ENCODE data around the gene DPEP1. TPM values are rescaled to one million over a fixed set of nuclear protein-coding genes. Genes with fewer than 3 reads are reported as not detected.

DPEP1 gene
- polyA plus RNA-seq, 4 donors: 125 to 375 (median 342) TPM

DNA sequence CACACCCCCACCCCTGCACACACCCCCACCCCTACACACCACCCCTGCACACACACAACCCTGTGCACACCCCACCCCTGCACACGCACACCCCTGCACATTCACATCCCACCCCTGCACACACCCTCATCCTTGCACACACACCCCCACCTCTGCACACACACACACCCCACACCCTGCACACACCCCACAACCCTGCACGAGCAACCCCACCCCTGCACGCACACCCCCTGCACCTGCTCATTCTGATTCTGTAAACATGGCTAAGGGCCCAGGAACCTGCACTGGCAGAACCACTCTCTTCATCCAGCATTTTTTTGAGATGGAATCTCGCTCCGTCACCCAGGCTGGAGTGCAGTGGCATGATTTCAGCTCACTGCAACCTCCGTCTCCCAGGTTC is 25.9 kb downstream of the DPEP1 start:
- H3K4me1 ChIP-seq (ENCODE audit: control insufficient read depth in 3 of 3, insufficient read depth in 2 of 3, low read depth in 1 of 3, low read length in 2 of 3): peaks cover 0 to 3% (median 0%) of the 10 kb centered on the region in 3 donors
- no peak overlapping the region for H3K4me3 ChIP-seq (ENCODE audit: low read depth in 1 of 3, low read length in 3 of 3)
- no peak overlapping the region for H3K27ac ChIP-seq (ENCODE audit: low read depth in 1 of 3, low read length in 2 of 3)
- 40 to 71% (median 55%) methylated on average over 5 to 6 of the region's 6 CpGs for WGBS, 3 donors
- no peaks in the 10 kb centered on the region for H3K9me3 ChIP-seq (ENCODE audit: control insufficient read depth in 2 of 2, insufficient read depth in 1 of 2, low read depth in 1 of 2, low read length in 1 of 2)
- DNase-seq (no peak), FAIRE-seq (no peak)
- H3K27me3 ChIP-seq (ENCODE audit: control insufficient read depth in 3 of 3, insufficient read depth in 3 of 3, low read length in 3 of 3): no peaks in the 10 kb centered on the region
- peaks cover 2 to 46% (median 9%) of the 10 kb centered on the region in 3 donors for H3K36me3 ChIP-seq (ENCODE audit: control insufficient read depth in 3 of 3, insufficient read depth in 2 of 3, low read depth in 1 of 3, low read length in 3 of 3)

DNA sequence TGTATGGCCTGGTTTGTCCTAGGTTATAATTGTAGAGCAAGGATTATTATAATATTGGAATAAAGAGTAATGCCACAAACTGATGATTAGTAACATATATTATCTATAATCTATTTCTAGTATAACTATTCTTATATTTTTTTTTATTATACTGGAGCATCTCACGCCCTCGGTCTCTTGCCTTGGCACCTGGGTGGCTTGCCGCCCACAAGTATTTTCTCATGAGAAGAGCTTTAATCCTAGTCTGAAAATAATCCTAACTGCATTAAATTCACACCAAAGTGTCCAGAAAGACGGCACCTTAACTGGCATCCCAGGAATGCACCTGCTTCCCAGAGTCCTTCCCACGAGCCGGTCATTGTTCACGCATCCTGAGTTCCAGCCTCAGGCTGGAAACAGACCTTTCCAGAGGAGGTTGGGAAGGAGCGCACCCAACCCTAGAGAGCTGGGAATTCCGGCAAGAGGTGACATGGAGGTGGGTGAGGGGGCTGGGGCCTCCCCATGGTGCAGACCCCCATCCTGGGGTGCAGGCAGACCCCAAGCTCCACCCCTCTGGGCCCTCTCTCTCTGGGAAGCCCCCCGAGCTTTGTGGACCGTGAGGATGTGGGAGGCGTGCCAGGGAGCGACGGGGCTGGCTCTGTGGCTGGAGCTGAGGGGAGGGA is 28.1 kb downstream of the DPEP1 start:
- Histone ChIP-seq H3K4me3 (ENCODE audit: low read depth in 1 of 3, low read length in 3 of 3) (no peak overlapping the region), H3K27me3 (ENCODE audit: control insufficient read depth in 3 of 3, insufficient read depth in 3 of 3, low read length in 3 of 3) (no peaks in the 10 kb centered on the region), H3K4me1 (ENCODE audit: control insufficient read depth in 3 of 3, insufficient read depth in 2 of 3, low read depth in 1 of 3, low read length in 2 of 3) (peaks cover 0 to 3% (median 0%) of the 10 kb centered on the region in 3 donors), H3K9me3 (ENCODE audit: control insufficient read depth in 2 of 2, insufficient read depth in 1 of 2, low read depth in 1 of 2, low read length in 1 of 2) (no peaks in the 10 kb centered on the region), H3K27ac (ENCODE audit: low read depth in 1 of 3, low read length in 2 of 3) (no peak overlapping the region), H3K36me3 (ENCODE audit: control insufficient read depth in 3 of 3, insufficient read depth in 2 of 3, low read depth in 1 of 3, low read length in 3 of 3) (peaks cover 14 to 57% (median 18%) of the 10 kb centered on the region in 3 donors)
- WGBS, 3 donors: 34 to 80% (median 44%) methylated on average over 14 of the region's 14 CpGs
- FAIRE-seq (no peak), DNase-seq (no peak)

DNA sequence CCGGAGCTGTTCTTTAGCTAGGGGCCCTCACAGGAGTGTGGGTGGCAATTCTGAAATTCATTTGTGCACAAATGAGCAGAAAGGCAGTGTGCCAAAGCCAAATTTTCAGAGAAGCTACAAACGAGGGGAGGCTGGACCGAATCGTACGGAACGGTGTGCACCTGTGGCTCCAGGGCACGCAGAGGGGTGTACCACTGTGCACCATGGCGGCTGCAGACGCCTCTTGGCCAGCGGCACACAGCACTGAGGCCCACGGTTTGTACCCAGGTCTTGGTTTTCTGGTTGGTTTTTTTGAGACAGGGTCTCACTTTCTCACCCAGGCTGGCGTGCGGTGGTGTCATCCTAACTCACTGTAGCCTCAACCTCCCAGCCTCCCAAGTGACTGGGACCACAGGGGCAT is 29.1 kb downstream of the DPEP1 start:
- H3K4me3 ChIP-seq (ENCODE audit: low read depth in 1 of 3, low read length in 3 of 3): no peak overlapping the region
- no peak for FAIRE-seq

DNA sequence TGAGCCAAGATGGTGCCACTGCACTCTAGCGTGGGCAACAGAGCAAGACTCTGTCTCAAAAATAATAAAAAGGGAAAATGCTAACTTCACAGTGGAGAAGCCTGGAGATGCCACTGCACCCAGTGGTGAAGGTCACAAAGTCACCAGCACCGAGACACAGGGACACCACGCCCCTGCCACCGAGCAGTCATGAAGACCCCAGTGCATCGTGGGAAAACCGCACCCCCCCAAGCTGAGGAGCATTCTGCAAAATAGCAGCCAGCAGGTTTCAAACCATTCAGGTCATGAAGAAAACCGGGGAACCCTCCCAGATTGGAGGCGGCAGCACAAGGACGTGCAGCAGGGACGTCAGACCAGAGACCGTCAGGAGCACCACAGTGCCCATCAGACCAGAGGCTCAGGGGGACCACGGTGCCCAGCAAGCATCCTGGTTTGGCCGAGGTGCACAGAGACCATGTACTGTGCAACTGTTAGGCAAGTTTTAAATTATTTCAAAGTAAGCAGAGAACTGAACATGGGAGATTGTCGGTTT is 30.4 kb downstream of the DPEP1 start:
- Histone ChIP-seq H3K27ac (ENCODE audit: low read depth in 1 of 3, low read length in 2 of 3) (no peak overlapping the region), H3K36me3 (ENCODE audit: control insufficient read depth in 3 of 3, insufficient read depth in 2 of 3, low read depth in 1 of 3, low read length in 3 of 3) (peaks cover 17 to 57% (median 20%) of the 10 kb centered on the region in 3 donors), H3K4me1 (ENCODE audit: control insufficient read depth in 3 of 3, insufficient read depth in 2 of 3, low read depth in 1 of 3, low read length in 2 of 3) (peaks cover 0 to 3% (median 0%) of the 10 kb centered on the region in 3 donors), H3K27me3 (ENCODE audit: control insufficient read depth in 3 of 3, insufficient read depth in 3 of 3, low read length in 3 of 3) (no peaks in the 10 kb centered on the region), H3K9me3 (ENCODE audit: control insufficient read depth in 2 of 2, insufficient read depth in 1 of 2, low read depth in 1 of 2, low read length in 1 of 2) (no peaks in the 10 kb centered on the region), H3K4me3 (ENCODE audit: low read depth in 1 of 3, low read length in 3 of 3) (no peak overlapping the region)
- FAIRE-seq (no peak), DNase-seq (no peak)
- 69 to 76% (median 69%) methylated on average over 14 of the region's 14 CpGs for WGBS, 3 donors

More for the DNA sequence above, 29.1 kb downstream of the DPEP1 start:
- DNase-seq: no peak
- Histone ChIP-seq H3K27me3 (ENCODE audit: control insufficient read depth in 3 of 3, insufficient read depth in 3 of 3, low read length in 3 of 3) (no peaks in the 10 kb centered on the region), H3K36me3 (ENCODE audit: control insufficient read depth in 3 of 3, insufficient read depth in 2 of 3, low read depth in 1 of 3, low read length in 3 of 3) (peaks cover 18 to 56% (median 20%) of the 10 kb centered on the region in 3 donors), H3K4me1 (ENCODE audit: control insufficient read depth in 3 of 3, insufficient read depth in 2 of 3, low read depth in 1 of 3, low read length in 2 of 3) (peaks cover 0 to 3% (median 0%) of the 10 kb centered on the region in 3 donors), H3K9me3 (ENCODE audit: control insufficient read depth in 2 of 2, insufficient read depth in 1 of 2, low read depth in 1 of 2, low read length in 1 of 2) (no peaks in the 10 kb centered on the region), H3K27ac (ENCODE audit: low read depth in 1 of 3, low read length in 2 of 3) (no peak overlapping the region)
- WGBS, 3 donors: 65 to 82% (median 81%) methylated on average over 13 of the region's 13 CpGs

DNA sequence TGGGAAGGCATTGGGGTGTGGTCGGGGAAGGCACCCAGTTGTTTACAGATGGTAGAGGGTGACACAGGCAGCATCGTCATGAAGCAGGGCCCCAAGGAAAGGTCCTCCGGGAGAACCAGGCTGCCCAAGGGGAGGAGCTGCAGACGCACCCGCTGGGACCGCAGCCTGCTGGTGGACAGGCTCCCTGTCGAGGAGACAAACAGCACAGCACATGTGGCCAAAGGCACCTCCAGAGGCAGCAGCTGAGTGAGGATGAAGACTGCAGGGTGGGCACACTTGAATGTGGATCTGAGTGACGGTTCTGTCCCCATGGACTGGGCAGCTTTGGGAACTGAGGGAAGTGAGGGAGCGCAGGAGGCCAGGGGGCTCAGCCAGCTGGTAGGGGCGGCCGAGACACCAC is 31.7 kb downstream of the DPEP1 start:
- FAIRE-seq: no peak
- Histone ChIP-seq H3K27me3 (ENCODE audit: control insufficient read depth in 3 of 3, insufficient read depth in 3 of 3, low read length in 3 of 3) (no peaks in the 10 kb centered on the region), H3K36me3 (ENCODE audit: control insufficient read depth in 3 of 3, insufficient read depth in 2 of 3, low read depth in 1 of 3, low read length in 3 of 3) (peaks cover 17 to 64% (median 23%) of the 10 kb centered on the region in 3 donors), H3K4me1 (ENCODE audit: control insufficient read depth in 3 of 3, insufficient read depth in 2 of 3, low read depth in 1 of 3, low read length in 2 of 3) (peaks cover 0 to 3% (median 0%) of the 10 kb centered on the region in 3 donors), H3K27ac (ENCODE audit: low read depth in 1 of 3, low read length in 2 of 3) (no peak overlapping the region), H3K4me3 (ENCODE audit: low read depth in 1 of 3, low read length in 3 of 3) (no peak overlapping the region), H3K9me3 (ENCODE audit: control insufficient read depth in 2 of 2, insufficient read depth in 1 of 2, low read depth in 1 of 2, low read length in 1 of 2) (no peaks in the 10 kb centered on the region)
- whole genome bisulfite sequencing, 3 donors: 65 to 85% (median 81%) methylated on average over 11 of the region's 11 CpGs
- DNase-seq: no peak

DNA sequence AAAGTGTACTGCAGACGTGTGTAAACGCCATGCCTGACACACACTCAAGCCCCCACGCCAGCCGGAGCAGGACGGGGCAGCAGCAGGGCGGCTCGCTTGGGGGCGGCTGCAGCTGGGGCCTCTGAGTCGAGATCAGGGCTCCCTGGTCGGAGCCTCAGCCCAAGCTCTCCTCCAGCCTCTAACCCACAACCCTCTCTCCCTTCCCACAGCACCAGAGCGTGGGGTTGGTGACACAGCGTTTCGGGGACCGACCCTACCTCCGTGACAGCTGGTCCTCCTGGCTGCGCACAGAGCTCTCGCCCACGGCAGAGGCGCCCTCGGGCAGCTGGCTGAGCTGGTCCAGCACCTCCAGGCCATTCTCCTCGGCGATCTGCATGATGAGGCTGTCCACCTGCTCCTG is 32.8 kb downstream of the DPEP1 start:
- Histone ChIP-seq H3K27me3 (ENCODE audit: control insufficient read depth in 3 of 3, insufficient read depth in 3 of 3, low read length in 3 of 3) (no peaks in the 10 kb centered on the region), H3K9me3 (ENCODE audit: control insufficient read depth in 2 of 2, insufficient read depth in 1 of 2, low read depth in 1 of 2, low read length in 1 of 2) (no peaks in the 10 kb centered on the region), H3K4me1 (ENCODE audit: control insufficient read depth in 3 of 3, insufficient read depth in 2 of 3, low read depth in 1 of 3, low read length in 2 of 3) (no peaks in the 10 kb centered on the region), H3K4me3 (ENCODE audit: low read depth in 1 of 3, low read length in 3 of 3) (no peak overlapping the region), H3K27ac (ENCODE audit: low read depth in 1 of 3, low read length in 2 of 3) (no peak overlapping the region), H3K36me3 (ENCODE audit: control insufficient read depth in 3 of 3, insufficient read depth in 2 of 3, low read depth in 1 of 3, low read length in 3 of 3) (peaks cover 17 to 69% (median 27%) of the 10 kb centered on the region in 3 donors)
- FAIRE-seq: no peak
- WGBS, 3 donors: 96% methylated on average over 22 of the region's 22 CpGs
- DNase-seq: no peak

DNA sequence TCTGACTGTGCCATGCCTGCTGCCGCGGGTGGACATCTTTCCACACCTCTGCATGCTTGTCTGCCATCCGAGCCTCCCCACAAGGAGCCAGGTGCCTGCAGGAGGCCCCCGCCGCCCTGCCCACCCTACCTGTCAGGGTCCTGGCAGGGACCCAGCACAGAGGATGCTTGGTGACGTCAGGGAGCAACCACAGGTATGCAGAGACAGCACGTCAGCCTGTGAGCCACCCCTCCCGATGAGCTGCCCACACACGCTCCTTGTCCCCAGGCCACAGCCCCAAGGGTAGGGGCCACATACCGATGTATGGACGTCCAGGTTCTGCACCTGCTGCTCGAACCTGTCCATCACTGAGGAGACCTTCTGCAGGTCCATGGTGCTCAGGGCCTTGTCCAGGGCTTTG is 33.5 kb downstream of the DPEP1 start:
- DNase-seq: no peak
- Histone ChIP-seq H3K4me3 (ENCODE audit: low read depth in 1 of 3, low read length in 3 of 3) (no peak overlapping the region), H3K9me3 (ENCODE audit: control insufficient read depth in 2 of 2, insufficient read depth in 1 of 2, low read depth in 1 of 2, low read length in 1 of 2) (no peaks in the 10 kb centered on the region), H3K4me1 (ENCODE audit: control insufficient read depth in 3 of 3, insufficient read depth in 2 of 3, low read depth in 1 of 3, low read length in 2 of 3) (no peaks in the 10 kb centered on the region), H3K27me3 (ENCODE audit: control insufficient read depth in 3 of 3, insufficient read depth in 3 of 3, low read length in 3 of 3) (no peaks in the 10 kb centered on the region), H3K36me3 (ENCODE audit: control insufficient read depth in 3 of 3, insufficient read depth in 2 of 3, low read depth in 1 of 3, low read length in 3 of 3) (peaks cover 17 to 76% (median 27%) of the 10 kb centered on the region in 3 donors), H3K27ac (ENCODE audit: low read depth in 1 of 3, low read length in 2 of 3) (no peak overlapping the region)
- no peak for FAIRE-seq
- 84 to 93% (median 92%) methylated on average over 12 of the region's 12 CpGs for WGBS, 3 donors

DNA sequence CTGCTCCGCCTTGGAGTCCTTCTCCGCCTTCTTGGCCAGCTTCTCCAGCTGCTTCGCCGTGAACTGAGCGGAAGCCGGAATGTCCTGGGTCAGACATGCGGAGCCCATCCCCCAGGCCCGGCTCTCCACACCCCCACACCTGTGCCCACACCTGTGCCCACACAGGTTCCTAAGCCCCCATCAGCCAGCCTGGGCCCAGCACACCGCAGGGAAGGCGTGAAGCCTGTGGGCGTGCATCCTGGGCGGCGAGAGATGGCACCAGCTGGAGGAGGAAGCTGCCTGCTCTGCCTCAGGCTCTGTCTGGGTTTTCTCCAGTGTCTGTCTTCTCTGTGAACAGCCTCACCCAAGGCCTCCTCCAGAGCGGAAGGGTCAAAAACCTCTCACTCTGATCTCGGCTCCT is 38.1 kb downstream of the DPEP1 start:
- no peak for DNase-seq
- Histone ChIP-seq H3K27me3 (ENCODE audit: control insufficient read depth in 3 of 3, insufficient read depth in 3 of 3, low read length in 3 of 3) (no peaks in the 10 kb centered on the region), H3K36me3 (ENCODE audit: control insufficient read depth in 3 of 3, insufficient read depth in 2 of 3, low read depth in 1 of 3, low read length in 3 of 3) (peaks cover 8 to 78% (median 15%) of the 10 kb centered on the region in 3 donors), H3K27ac (ENCODE audit: low read depth in 1 of 3, low read length in 2 of 3) (no peak overlapping the region), H3K9me3 (ENCODE audit: control insufficient read depth in 2 of 2, insufficient read depth in 1 of 2, low read depth in 1 of 2, low read length in 1 of 2) (no peaks in the 10 kb centered on the region), H3K4me3 (ENCODE audit: low read depth in 1 of 3, low read length in 3 of 3) (no peak overlapping the region), H3K4me1 (ENCODE audit: control insufficient read depth in 3 of 3, insufficient read depth in 2 of 3, low read depth in 1 of 3, low read length in 2 of 3) (peaks cover 2 to 4% (median 2%) of the 10 kb centered on the region in 3 donors)
- no peak for FAIRE-seq
- 88 to 90% (median 88%) methylated on average over 15 of the region's 15 CpGs for WGBS, 3 donors
